DMS 273 (cell line): ENCODE data around the gene DLX6.

Experiments
- DNase-seq: peaks from one replicate; lab custom pipeline; 2025; ENCODE audit not compliant: unreplicated experiment; lab: John Stamatoyannopoulos, UW

The DLX6 gene

GRCh38 chr7:97009753-97010732 is 4.7 kb downstream of the DLX6 start:
- no peak for DNase-seq

- no peak for DNase-seq
Measured at GRCh38 chr7:97011104-97011503, 5.8 kb downstream of the DLX6 start.

GRCh38 chr7:97011536-97012364 is 6.4 kb downstream of the DLX6 start:
- DNase-seq = no peak

GRCh38 chr7:97012365-97013133 is 7.2 kb downstream of the DLX6 start:
- DNase-seq = no peak

- DNase-seq = no peak
Measured at GRCh38 chr7:97013134-97013844, 7.9 kb downstream of the DLX6 start.

GRCh38 chr7:97013845-97014134 is 8.4 kb downstream of the DLX6 start:
- no peak for DNase-seq

- no peak for DNase-seq
Measured at GRCh38 chr7:97014145-97014750, 8.9 kb downstream of the DLX6 start.

GRCh38 chr7:97015279-97015678 is 9.9 kb downstream of the DLX6 start:
- DNase-seq = no peak

GRCh38 chr7:97015756-97016380 is 10.5 kb downstream of the DLX6 start:
- DNase-seq = peak; percentile 64

GRCh38 chr7:97016381-97017191 is 11.2 kb downstream of the DLX6 start:
- DNase-seq = peak; percentile 84

GRCh38 chr7:97017192-97018125 is 12.1 kb downstream of the DLX6 start:
- DNase-seq = no peak

- DNase-seq = no peak
Measured at GRCh38 chr7:97018126-97018601, 12.8 kb downstream of the DLX6 start.

- DNase-seq = no peak
Measured at GRCh38 chr7:97018791-97019531, 13.6 kb downstream of the DLX6 start.

GRCh38 chr7:97019710-97020225 is 14.4 kb downstream of the DLX6 start:
- peak; percentile 16 for DNase-seq

- DNase-seq = no peak
Measured at GRCh38 chr7:97020601-97020995, 15.2 kb downstream of the DLX6 start.

- no peak for DNase-seq
Measured at GRCh38 chr7:97020996-97021746, 15.8 kb downstream of the DLX6 start.
